ENCODE measurements around the gene FKBP10. TPM values are rescaled to one million over a fixed set of nuclear protein-coding genes. Genes with fewer than 3 reads are reported as not detected.

The FKBP10 gene
- total and polyA plus RNA-seq, 2 donors (not counting 3 experiments of a cell fraction or from before 2014, with no cell fraction given): 168 to 377 TPM

DNA sequence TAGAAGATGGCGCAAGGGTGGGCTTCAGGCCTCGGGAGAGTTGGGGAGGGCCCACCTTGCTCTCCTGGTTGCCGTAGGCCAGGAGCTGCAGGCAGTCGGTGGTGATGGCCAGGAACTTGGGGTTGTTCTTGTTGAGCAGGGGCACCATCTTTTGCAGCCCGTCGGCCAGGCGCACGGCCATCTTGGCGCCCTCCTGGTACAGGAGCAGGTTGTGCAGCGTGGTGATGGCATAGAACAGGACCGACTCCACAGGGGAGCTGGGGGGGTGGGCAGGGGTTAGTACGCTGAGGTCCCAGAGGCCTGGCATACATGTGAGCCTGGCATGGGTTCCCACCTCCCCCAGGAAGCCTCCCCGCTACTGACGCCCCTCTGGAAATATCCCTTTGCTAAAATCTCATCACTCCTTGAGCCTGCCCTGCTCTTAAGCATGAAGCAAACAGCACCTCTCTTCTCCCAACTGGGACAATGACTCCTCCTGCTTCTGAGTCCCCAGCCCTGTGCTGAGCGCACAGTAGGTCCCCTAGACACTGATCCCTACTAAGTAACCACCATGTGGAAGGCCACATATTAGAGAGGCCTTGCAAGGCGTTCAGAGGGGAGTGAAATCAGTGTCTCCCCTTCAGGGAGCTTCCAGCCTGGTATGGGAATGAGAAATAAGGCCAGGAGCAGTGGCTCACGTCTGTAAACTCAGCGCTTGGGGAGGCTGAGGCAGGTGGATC lies 45.3 kb upstream of the FKBP10 start:
- FAIRE-seq: no peak
- dilution Hi-C loops (cut with MboI; ENCODE audit: extremely low pct_ligation_motif_present, low sequenced_read_pairs) (no loop called here), intact Hi-C loops (cut with micrococcal nuclease) (no loop called here)
- TF ChIP-seq POLR2AphosphoS5 (IDR thresholded peaks at IDR 0.05; ENCODE audit: insufficient read depth, low read depth, low read length) (no peak), GATA2 (IDR thresholded peaks at IDR 0.05; ENCODE audit: insufficient read depth, insufficient read length, low read depth, low read length) (no peak), EZH2 (IDR thresholded peaks at IDR 0.05; ENCODE audit: borderline replicate concordance, low read depth, low read length, severe bottlenecking) (no peak), MYC (IDR thresholded peaks at IDR 0.05; ENCODE audit: low read depth, low read length) (no peak), POLR2A (IDR thresholded peaks at IDR 0.05; ENCODE audit: low read depth, low read length) (no peak), FOS (IDR thresholded peaks at IDR 0.05; ENCODE audit: borderline replicate concordance, insufficient read depth, low read length) (no peak), JUN (IDR thresholded peaks at IDR 0.05; ENCODE audit: borderline replicate concordance, insufficient read depth, insufficient read length, low read depth) (no peak)
- TF ChIP-seq, protein P1, sequence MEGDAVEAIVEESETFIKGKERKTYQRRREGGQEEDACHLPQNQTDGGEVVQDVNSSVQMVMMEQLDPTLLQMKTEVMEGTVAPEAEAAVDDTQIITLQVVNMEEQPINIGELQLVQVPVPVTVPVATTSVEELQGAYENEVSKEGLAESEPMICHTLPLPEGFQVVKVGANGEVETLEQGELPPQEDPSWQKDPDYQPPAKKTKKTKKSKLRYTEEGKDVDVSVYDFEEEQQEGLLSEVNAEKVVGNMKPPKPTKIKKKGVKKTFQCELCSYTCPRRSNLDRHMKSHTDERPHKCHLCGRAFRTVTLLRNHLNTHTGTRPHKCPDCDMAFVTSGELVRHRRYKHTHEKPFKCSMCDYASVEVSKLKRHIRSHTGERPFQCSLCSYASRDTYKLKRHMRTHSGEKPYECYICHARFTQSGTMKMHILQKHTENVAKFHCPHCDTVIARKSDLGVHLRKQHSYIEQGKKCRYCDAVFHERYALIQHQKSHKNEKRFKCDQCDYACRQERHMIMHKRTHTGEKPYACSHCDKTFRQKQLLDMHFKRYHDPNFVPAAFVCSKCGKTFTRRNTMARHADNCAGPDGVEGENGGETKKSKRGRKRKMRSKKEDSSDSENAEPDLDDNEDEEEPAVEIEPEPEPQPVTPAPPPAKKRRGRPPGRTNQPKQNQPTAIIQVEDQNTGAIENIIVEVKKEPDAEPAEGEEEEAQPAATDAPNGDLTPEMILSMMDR (IDR thresholded peaks at IDR 0.05; ENCODE audit: extremely low read depth in 1 of 2, insufficient read depth in 1 of 2, low read depth in 1 of 2, low read length in 2 of 2): no peak
- TF ChIP-seq, protein P2, sequence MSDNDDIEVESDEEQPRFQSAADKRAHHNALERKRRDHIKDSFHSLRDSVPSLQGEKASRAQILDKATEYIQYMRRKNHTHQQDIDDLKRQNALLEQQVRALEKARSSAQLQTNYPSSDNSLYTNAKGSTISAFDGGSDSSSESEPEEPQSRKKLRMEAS (IDR thresholded peaks at IDR 0.05; ENCODE audit: insufficient read depth, insufficient read length): no peak
- no peak overlapping the region for H3K27ac ChIP-seq (ENCODE audit: insufficient read depth, low read depth, low read length)
- H3K27me3 ChIP-seq (ENCODE audit: control insufficient read depth in 2 of 2, insufficient read depth in 2 of 2, low read length in 2 of 2): no peaks in the 10 kb centered on the region
- H3K36me3 ChIP-seq (ENCODE audit: control insufficient read depth in 2 of 2, extremely low read depth in 1 of 2, insufficient read depth in 2 of 2, low read length in 2 of 2): peaks cover 13 to 74% of the 10 kb centered on the region in 2 experiments
- no peak for DNase-seq (ENCODE audit: low read depth, low spot score)
- H2AFZ ChIP-seq (ENCODE audit: low read depth, low read length): no peak overlapping the region
- ChIA-PET POLR2A (interaction anchor here (1.5 kb wide), 2 partner anchors 10 to 18 kb away, joined by 4 to 6 read pairs; no protein-coding TSS in a partner anchor), CTCF (interaction anchor here (5.7 kb wide), 1 partner anchor 19 kb away, joined by 25 read pairs; the partner anchor contains the start of gene JUP)
- H3K4me3 ChIP-seq (replicated peaks in 1 of 3; ENCODE audit: insufficient read depth in 1 of 3, low read depth in 1 of 3, low read length in 3 of 3): no peak overlapping the region
- H3K9ac ChIP-seq (replicated peaks; ENCODE audit: extremely low read depth, insufficient read depth, low read length): no peak overlapping the region
- H3K4me2 ChIP-seq (ENCODE audit: insufficient read depth, low read length): no peak overlapping the region
- BruUV-seq (replicated peaks): no TSS peak
- H4K20me1 ChIP-seq (replicated peaks; ENCODE audit: control insufficient read depth, extremely low read depth, insufficient read depth, low read length): no peaks in the 10 kb centered on the region
- H3K9me1 ChIP-seq (replicated peaks; ENCODE audit: control insufficient read depth, extremely low read depth, insufficient read depth, low read length): no peaks in the 10 kb centered on the region
- no peaks in the 10 kb centered on the region for H3K9me3 ChIP-seq (replicated peaks; ENCODE audit: control insufficient read depth, insufficient read depth, low read length)
- H3K4me1 ChIP-seq (ENCODE audit: control insufficient read depth, extremely low read depth, insufficient read depth, low read length): peaks cover under 1% of the 10 kb centered on the region
- no peaks in the 10 kb centered on the region for H3K79me2 ChIP-seq (ENCODE audit: control insufficient read depth, insufficient read depth, low read length)
